HepG2 (cell line): ENCODE data around the gene SMOC1. TPM values are rescaled to one million over a fixed set of nuclear protein-coding genes. Genes with fewer than 3 reads are reported as not detected.

Source experiments
- HDAC1 ChIP-seq: sonication (generic); formaldehyde crosslinking; IDR thresholded peaks from 2 replicates; pipeline ENCODE4 v1.5.1; 2020; ENCODE audit warnings: mild to moderate bottlenecking, missing genetic modification reagents
- HNF4G ChIP-seq, 2 experiments: sonication (generic) in 1 of 2; formaldehyde crosslinking in 1 of 2; IDR thresholded peaks; 2 replicates each; pipeline versions ENCODE4 v1.4.0 to v1.6.1; 2011 to 2020; ENCODE audit warnings: borderline replicate concordance in 2 of 2, low read depth in 2 of 2, mild to moderate bottlenecking in 2 of 2, low read length in 1 of 2, missing genetic modification reagents in 1 of 2, moderate library complexity in 1 of 2
- HOMEZ ChIP-seq: IDR thresholded peaks from 2 replicates; pipeline ENCODE4 v1.6.1; 2016; ENCODE audit warnings: low read depth
- HOXA7 ChIP-seq: sonication (generic); formaldehyde crosslinking; IDR thresholded peaks from 2 replicates; pipeline ENCODE4 v1.8.1; 2022; ENCODE audit warnings: mild to moderate bottlenecking, missing genetic modification reagents, moderate library complexity
- PATZ1 ChIP-seq: sonication (generic); formaldehyde crosslinking; IDR thresholded peaks from 2 replicates; pipeline ENCODE4 v1.4.0; 2020; ENCODE audit warnings: missing genetic modification reagents
- PRDM10 ChIP-seq: sonication (generic); formaldehyde crosslinking; IDR thresholded peaks from 2 replicates; pipeline ENCODE4 v1.4.0; 2020; ENCODE audit warnings: low read depth, missing genetic modification reagents
- PTBP1 ChIP-seq: fragments of 200-400 bp; formaldehyde crosslinking; IDR thresholded peaks from 2 replicates; pipeline ENCODE4 v1.6.1; 2018; ENCODE audit warnings: low read length, low read depth; ENCODE audit not compliant: poor library complexity, severe bottlenecking
- RXRB ChIP-seq: IDR thresholded peaks from 2 replicates; pipeline ENCODE4 v1.6.1; 2016; ENCODE audit warnings: borderline replicate concordance, missing genetic modification reagents, missing compliant biosample characterization
- TRAFD1 ChIP-seq: sonication (generic); formaldehyde crosslinking; IDR thresholded peaks from 2 replicates; pipeline ENCODE4 v1.5.1; 2020; ENCODE audit warnings: missing genetic modification reagents, mild to moderate bottlenecking, borderline replicate concordance
- YY1 ChIP-seq: IDR thresholded peaks from 2 replicates; pipeline ENCODE4 v1.6.1; 2011; ENCODE audit warnings: low read length, low read depth, moderate library complexity, mild to moderate bottlenecking; ENCODE audit not compliant: insufficient read depth, insufficient replicate concordance
- ZBTB33 ChIP-seq: sonication (generic); formaldehyde crosslinking; IDR thresholded peaks from 2 replicates; pipeline ENCODE4 v1.4.0; 2020; ENCODE audit warnings: missing genetic modification reagents
- ZNF235 ChIP-seq: sonication (generic); formaldehyde crosslinking; IDR thresholded peaks from 2 replicates; pipeline ENCODE4 v1.8.1; 2023; ENCODE audit warnings: mild to moderate bottlenecking, missing genetic modification reagents, borderline replicate concordance
- ZNF501 ChIP-seq: sonication (generic); formaldehyde crosslinking; IDR thresholded peaks from 2 replicates; pipeline ENCODE4 v1.5.1; 2020; ENCODE audit warnings: mild to moderate bottlenecking, moderate library complexity, missing genetic modification reagents
- ZNF605 ChIP-seq: sonication (generic); formaldehyde crosslinking; IDR thresholded peaks from 2 replicates; pipeline ENCODE4 v1.8.0; 2022; ENCODE audit warnings: mild to moderate bottlenecking, missing genetic modification reagents
- ZNF709 ChIP-seq: sonication (generic); formaldehyde crosslinking; IDR thresholded peaks from 2 replicates; pipeline ENCODE4 v1.5.0; 2020; ENCODE audit warnings: mild to moderate bottlenecking, missing genetic modification reagents
- ZNF747 ChIP-seq: sonication (generic); formaldehyde crosslinking; IDR thresholded peaks from 2 replicates; pipeline ENCODE4 v1.8.1; 2023; ENCODE audit warnings: missing genetic modification reagents, mild to moderate bottlenecking, borderline replicate concordance
- polyA plus RNA-seq, 8 experiments: library from polyadenylated mRNA; depleted of rRNA in 3 of 8; stranded (reverse) in 7 of 8; unstranded in 1 of 8; fragments of >200 nt; fragmentation: Illumina TruSeq in 4 of 8; extraction: Trizol in 4 of 8; gene quantifications; 2 replicates each; pipeline versions ENCODE4 v1.2.1 to v1.2.3, GENCODE V29; 2011 to 2016; ENCODE audit warnings: low read depth in 4 of 8, missing spikeins in 1 of 8, mixed read lengths in 1 of 8; ENCODE audit not compliant: insufficient read depth in 1 of 8
- total RNA-seq, 5 experiments: library from RNA; depleted of rRNA; stranded (reverse); fragments of >200 nt; fragmentation: Illumina TruSeq; extraction: Trizol; gene quantifications; 2 replicates each; pipeline ENCODE4 v1.2.3, GENCODE V29; 2016; ENCODE audit warnings: low read depth in 1 of 5

The SMOC1 gene
- total and polyA plus RNA-seq, 2 of the 13 experiments (the other 11 are each of a cell fraction or from before 2014, with no cell fraction given): 17.8 to 35.6 TPM

GRCh38 chr14:69943084-69943780 is 64.0 kb downstream of the SMOC1 start (continued):
- peak; percentile 74 for TF ChIP-seq PATZ1 (CRISPR knock-in tag)
- TF ChIP-seq HNF4G (IDR thresholded peaks at IDR 0.05; ENCODE audit: borderline replicate concordance, low read depth, low read length): no peak; the same call in 1 of the 2 replicates
- TF ChIP-seq HNF4G (CRISPR knock-in tag; IDR thresholded peaks at IDR 0.05; ENCODE audit: borderline replicate concordance, low read depth): no peak
- TF ChIP-seq HOMEZ (CRISPR knock-in tag): no peak
- peak; percentile 39; the same call in 1 of the 2 replicates for TF ChIP-seq ZNF709 (CRISPR knock-in tag)
- 0 out of 2 replicates have a peak, but pooled peaks have one; percentile 7 for TF ChIP-seq ZBTB33
- peak; percentile 33; the same call in 1 of the 2 replicates for TF ChIP-seq HDAC1 (CRISPR knock-in tag)
- TF ChIP-seq ZNF605 (CRISPR knock-in tag): no peak
- TF ChIP-seq ZNF501 (CRISPR knock-in tag): peak; percentile 59; the same call in 1 of the 2 replicates
- no peak for TF ChIP-seq ZNF235 (CRISPR knock-in tag)
- TF ChIP-seq ZNF747 (CRISPR knock-in tag): no peak
- no peak for TF ChIP-seq PTBP1
- no peak for TF ChIP-seq HOXA7 (CRISPR knock-in tag)
- TF ChIP-seq YY1: no peak
- TF ChIP-seq PRDM10 (CRISPR knock-in tag): peak; percentile 91
- 0 out of 2 replicates have a peak, but pooled peaks have one; percentile 8 for TF ChIP-seq RXRB (CRISPR knock-in tag)
- TF ChIP-seq TRAFD1 (CRISPR knock-in tag): no peak
